HEK293 (cell line): Measurements from ENCODE around the gene LSM2.
"Not testable (repeated sequence)": the region's sequence is repeated elsewhere in the genome, so short reads cannot be mapped to it uniquely, and the experiment has no call there.

Source experiments
- CTCF ChIA-PET: fragments of 350-600 bp; formaldehyde crosslinking; extraction: SDS; loops from one replicate; lab custom pipeline; 2021; ENCODE audit warnings: antibody characterized with exemption; lab: Yijun Ruan, JAX
- POLR2A ChIA-PET: fragments of 300-600 bp; formaldehyde crosslinking; extraction: SDS; loops from one replicate; lab custom pipeline; 2020; ENCODE audit warnings: antibody characterized with exemption, inconsistent platforms; lab: Yijun Ruan, JAX
- H3K27ac ChIP-seq: fragments of 200-500 bp; sonication (Bioruptor generic); 2 replicates; pipeline ENCODE4 v1.5.1; 2014; ENCODE audit warnings: low read depth, low read length, control low read depth, inconsistent platforms; ENCODE audit errors: extremely low read depth
- H3K36me3 ChIP-seq, 2 experiments: fragments of 200-500 bp in 1 of 2; sonication (Bioruptor generic) in 1 of 2; 1 replicate in 1 of 2; 2 replicates in 1 of 2; pipeline ENCODE4 v1.5.1; 2014 to 2017; ENCODE audit warnings: inconsistent platforms in 2 of 2, low read length in 2 of 2; ENCODE audit not compliant: control insufficient read depth in 2 of 2, insufficient read depth in 1 of 2
- H3K4me1 ChIP-seq: fragments of 200-500 bp; sonication (Bioruptor generic); 2 replicates; pipeline ENCODE4 v1.5.1; 2014; ENCODE audit warnings: mild to moderate bottlenecking, low read length, inconsistent platforms; ENCODE audit not compliant: control insufficient read depth, insufficient read depth
- H3K4me3 ChIP-seq: 2 replicates; pipeline ENCODE4 v1.5.1; 2011; ENCODE audit warnings: low read depth, mild to moderate bottlenecking, control low read depth, low read length, moderate library complexity
- H3K9me3 ChIP-seq: fragments of 200-500 bp; sonication (Bioruptor generic); 2 replicates; pipeline ENCODE4 v1.5.1; 2014; ENCODE audit warnings: low read depth, low read length, inconsistent platforms; ENCODE audit not compliant: control insufficient read depth, insufficient read depth
- ZNF121 ChIP-seq: fragments of 450-650 bp; formaldehyde crosslinking; IDR thresholded peaks from 2 replicates; pipeline ENCODE4 v1.5.1; 2016; ENCODE audit warnings: missing biosample characterization, missing genetic modification characterization
- ZNF133 ChIP-seq: fragments of 450-650 bp; formaldehyde crosslinking; IDR thresholded peaks from 2 replicates; pipeline ENCODE4 v1.5.1; 2016; ENCODE audit warnings: missing biosample characterization, missing genetic modification characterization
- ZNF184 ChIP-seq: fragments of 450-650 bp; IDR thresholded peaks from 2 replicates; pipeline ENCODE4 v1.5.1; 2018; ENCODE audit warnings: missing biosample characterization, mild to moderate bottlenecking, missing genetic modification characterization
- ZNF341 ChIP-seq: fragments of 450-650 bp; formaldehyde crosslinking; IDR thresholded peaks from 2 replicates; pipeline ENCODE4; 2016; ENCODE audit warnings: low read depth, missing biosample characterization, missing genetic modification characterization
- ZNF555 ChIP-seq: fragments of 450-650 bp; formaldehyde crosslinking; conservative IDR thresholded peaks from 2 replicates; pipeline ENCODE4 v1.5.1; 2017; ENCODE audit warnings: missing biosample characterization, mild to moderate bottlenecking, missing genetic modification characterization, inconsistent platforms
- ZNF654 ChIP-seq: fragments of 450-650 bp; formaldehyde crosslinking; IDR thresholded peaks from 2 replicates; pipeline ENCODE4 v1.5.1; 2016; ENCODE audit warnings: low read depth, missing biosample characterization, missing genetic modification characterization
- ZNF664 ChIP-seq: fragments of 450-650 bp; formaldehyde crosslinking; IDR thresholded peaks from 2 replicates; pipeline ENCODE4 v1.5.1; 2016; ENCODE audit warnings: missing biosample characterization, missing genetic modification characterization
- ZNF830 ChIP-seq: fragments of 450-650 bp; IDR thresholded peaks from 2 replicates; pipeline ENCODE4 v1.5.0; 2018; ENCODE audit warnings: missing biosample characterization, missing genetic modification characterization, low read depth, mild to moderate bottlenecking, moderate library complexity
- TF ChIP-seq, protein P1 (sequence below): fragments of 450-650 bp; formaldehyde crosslinking; conservative IDR thresholded peaks from 2 replicates; pipeline ENCODE4 v1.5.1; 2016; ENCODE audit warnings: low read depth, missing biosample characterization, missing genetic modification characterization
- TF ChIP-seq, protein P2 (sequence below): fragments of 450-650 bp; formaldehyde crosslinking; IDR thresholded peaks from 2 replicates; pipeline ENCODE4; 2016; ENCODE audit warnings: missing biosample characterization, missing genetic modification characterization
- TF ChIP-seq, protein P3 (sequence below): fragments of 450-650 bp; formaldehyde crosslinking; IDR thresholded peaks from 2 replicates; pipeline ENCODE4 v1.5.1; 2016; ENCODE audit warnings: missing biosample characterization, missing genetic modification characterization

The LSM2 gene

DNA sequence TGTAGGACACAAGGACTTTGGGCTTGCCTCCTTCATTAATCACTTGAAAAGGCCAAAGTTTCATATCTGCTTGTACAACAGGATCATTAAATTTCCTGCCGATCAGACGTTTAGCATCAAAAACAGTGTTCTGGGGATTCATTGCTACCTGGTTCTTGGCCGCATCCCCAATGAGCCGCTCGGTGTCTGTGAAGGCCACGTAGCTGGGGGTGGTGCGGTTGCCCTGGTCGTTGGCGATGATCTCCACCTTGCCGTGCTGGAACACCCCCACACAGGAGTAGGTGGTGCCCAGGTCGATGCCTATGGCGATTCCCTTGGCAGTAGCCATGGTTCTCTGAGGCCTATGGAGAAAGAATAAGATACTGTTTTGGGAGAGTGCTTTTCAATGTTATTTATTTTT lies 4.9 kb upstream of the LSM2 start (continued):
- TF ChIP-seq, protein P1, sequence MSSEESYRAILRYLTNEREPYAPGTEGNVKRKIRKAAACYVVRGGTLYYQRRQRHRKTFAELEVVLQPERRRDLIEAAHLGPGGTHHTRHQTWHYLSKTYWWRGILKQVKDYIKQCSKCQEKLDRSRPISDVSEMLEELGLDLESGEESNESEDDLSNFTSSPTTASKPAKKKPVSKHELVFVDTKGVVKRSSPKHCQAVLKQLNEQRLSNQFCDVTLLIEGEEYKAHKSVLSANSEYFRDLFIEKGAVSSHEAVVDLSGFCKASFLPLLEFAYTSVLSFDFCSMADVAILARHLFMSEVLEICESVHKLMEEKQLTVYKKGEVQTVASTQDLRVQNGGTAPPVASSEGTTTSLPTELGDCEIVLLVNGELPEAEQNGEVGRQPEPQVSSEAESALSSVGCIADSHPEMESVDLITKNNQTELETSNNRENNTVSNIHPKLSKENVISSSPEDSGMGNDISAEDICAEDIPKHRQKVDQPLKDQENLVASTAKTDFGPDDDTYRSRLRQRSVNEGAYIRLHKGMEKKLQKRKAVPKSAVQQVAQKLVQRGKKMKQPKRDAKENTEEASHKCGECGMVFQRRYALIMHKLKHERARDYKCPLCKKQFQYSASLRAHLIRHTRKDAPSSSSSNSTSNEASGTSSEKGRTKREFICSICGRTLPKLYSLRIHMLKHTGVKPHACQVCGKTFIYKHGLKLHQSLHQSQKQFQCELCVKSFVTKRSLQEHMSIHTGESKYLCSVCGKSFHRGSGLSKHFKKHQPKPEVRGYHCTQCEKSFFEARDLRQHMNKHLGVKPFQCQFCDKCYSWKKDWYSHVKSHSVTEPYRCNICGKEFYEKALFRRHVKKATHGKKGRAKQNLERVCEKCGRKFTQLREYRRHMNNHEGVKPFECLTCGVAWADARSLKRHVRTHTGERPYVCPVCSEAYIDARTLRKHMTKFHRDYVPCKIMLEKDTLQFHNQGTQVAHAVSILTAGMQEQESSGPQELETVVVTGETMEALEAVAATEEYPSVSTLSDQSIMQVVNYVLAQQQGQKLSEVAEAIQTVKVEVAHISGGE (tag by site-specific recombination): no peak
- TF ChIP-seq, protein P2, sequence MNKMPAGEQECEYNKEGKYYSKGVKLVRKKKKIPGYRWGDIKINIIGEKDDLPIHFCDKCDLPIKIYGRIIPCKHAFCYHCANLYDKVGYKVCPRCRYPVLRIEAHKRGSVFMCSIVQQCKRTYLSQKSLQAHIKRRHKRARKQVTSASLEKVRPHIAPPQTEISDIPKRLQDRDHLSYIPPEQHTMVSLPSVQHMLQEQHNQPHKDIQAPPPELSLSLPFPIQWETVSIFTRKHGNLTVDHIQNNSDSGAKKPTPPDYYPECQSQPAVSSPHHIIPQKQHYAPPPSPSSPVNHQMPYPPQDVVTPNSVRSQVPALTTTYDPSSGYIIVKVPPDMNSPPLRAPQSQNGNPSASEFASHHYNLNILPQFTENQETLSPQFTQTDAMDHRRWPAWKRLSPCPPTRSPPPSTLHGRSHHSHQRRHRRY (tag by site-specific recombination): no peak
- TF ChIP-seq ZNF555 (tag by site-specific recombination) (no peak), ZNF830 (tag by site-specific recombination) (no peak), ZNF184 (tag by site-specific recombination) (no peak), ZNF133 (tag by site-specific recombination) (no peak)
- TF ChIP-seq, protein P3, sequence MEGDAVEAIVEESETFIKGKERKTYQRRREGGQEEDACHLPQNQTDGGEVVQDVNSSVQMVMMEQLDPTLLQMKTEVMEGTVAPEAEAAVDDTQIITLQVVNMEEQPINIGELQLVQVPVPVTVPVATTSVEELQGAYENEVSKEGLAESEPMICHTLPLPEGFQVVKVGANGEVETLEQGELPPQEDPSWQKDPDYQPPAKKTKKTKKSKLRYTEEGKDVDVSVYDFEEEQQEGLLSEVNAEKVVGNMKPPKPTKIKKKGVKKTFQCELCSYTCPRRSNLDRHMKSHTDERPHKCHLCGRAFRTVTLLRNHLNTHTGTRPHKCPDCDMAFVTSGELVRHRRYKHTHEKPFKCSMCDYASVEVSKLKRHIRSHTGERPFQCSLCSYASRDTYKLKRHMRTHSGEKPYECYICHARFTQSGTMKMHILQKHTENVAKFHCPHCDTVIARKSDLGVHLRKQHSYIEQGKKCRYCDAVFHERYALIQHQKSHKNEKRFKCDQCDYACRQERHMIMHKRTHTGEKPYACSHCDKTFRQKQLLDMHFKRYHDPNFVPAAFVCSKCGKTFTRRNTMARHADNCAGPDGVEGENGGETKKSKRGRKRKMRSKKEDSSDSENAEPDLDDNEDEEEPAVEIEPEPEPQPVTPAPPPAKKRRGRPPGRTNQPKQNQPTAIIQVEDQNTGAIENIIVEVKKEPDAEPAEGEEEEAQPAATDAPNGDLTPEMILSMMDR: no peak

DNA sequence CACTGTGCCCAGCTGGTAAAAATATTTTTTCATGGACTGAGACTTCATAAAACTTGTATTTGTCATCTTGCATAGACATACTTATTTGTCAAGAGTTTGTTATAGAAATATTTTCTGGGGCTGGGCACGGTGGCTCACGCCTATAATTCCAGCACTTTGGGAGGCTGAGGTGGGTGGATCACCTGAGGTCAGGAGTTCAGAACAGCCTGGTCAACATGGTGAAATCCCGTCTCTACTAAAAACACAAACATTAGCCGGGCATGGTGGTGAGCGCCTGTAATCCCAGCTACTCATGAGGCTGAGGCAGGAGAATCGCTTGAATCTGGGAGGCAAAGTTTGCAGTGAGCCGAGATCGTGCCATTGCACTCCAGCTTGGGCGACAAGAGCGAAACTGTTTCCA lies 1.8 kb upstream of the LSM2 start:
- H3K4me3 ChIP-seq, H3K4me1 ChIP-seq, H3K27ac ChIP-seq, H3K9me3 ChIP-seq: not testable (repeated sequence)
- ChIA-PET CTCF (interaction anchor here (0.6 to 5.0 kb wide), 3 partner anchors 12 to 72 kb away, joined by 5 to 55 read pairs (median 10); partner anchors contain the start of gene VARS1), POLR2A (interaction anchor here (1.1 to 4.4 kb wide), 3 partner anchors 18 to 148 kb away, joined by 3 to 187 read pairs (median 93); partner anchors contain the start of genes C6orf47 and HSPA1B)
- peaks cover 10% of the 10 kb centered on the region in 2 experiments; a peak in 2 of 3 replicates for H3K36me3 ChIP-seq

DNA sequence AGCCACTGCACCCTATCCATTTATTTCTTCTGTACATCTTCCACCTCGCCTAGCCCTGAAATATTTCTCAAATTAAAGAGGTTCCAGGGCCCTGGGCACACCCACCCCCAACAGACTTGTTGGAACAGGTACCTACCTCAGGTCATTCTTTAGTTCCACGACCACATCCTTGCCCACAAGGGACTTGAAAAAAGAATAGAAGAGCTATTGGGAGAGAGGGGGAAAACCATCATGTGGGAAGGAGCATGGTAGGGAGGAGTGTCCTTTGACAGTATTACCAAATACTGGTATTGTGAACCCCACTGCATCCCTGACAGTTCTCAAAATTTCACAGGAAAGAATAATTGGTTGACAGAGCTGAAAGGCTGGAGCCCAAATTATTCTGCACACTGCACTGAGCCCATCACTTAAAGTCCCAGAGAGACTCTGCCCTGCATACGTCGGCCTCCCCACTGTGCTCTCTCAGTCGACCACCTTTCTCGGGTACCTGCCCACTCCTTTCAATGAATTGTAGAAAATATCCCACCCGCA lies 762 bp downstream of the LSM2 start:
- ChIA-PET POLR2A (interaction anchor here (0.8 to 4.8 kb wide), 20 partner anchors 9 to 274 kb away, joined by 3 to 187 read pairs (median 10); partner anchors contain the start of genes ABHD16A, BAG6, CLIC1 and CSNK2B), CTCF (interaction anchor here (0.5 to 5.0 kb wide), 17 partner anchors 9 to 674 kb away, joined by 3 to 55 read pairs (median 4); partner anchors contain the start of genes C6orf47, DDAH2, HSPA1B and VARS1)
- Histone ChIP-seq H3K36me3 (peaks cover 16 to 34% of the 10 kb centered on the region in 2 experiments; a peak in 2 of 3 replicates), H3K4me3 (peak overlapping the region; percentile 91), H3K27ac (peak overlapping the region; percentile 65), H3K4me1 (no peaks in the 10 kb centered on the region), H3K9me3 (no peaks in the 10 kb centered on the region)
- TF ChIP-seq ZNF341 (tag by site-specific recombination) (peak; percentile 68), ZNF654 (tag by site-specific recombination) (no peak)

DNA sequence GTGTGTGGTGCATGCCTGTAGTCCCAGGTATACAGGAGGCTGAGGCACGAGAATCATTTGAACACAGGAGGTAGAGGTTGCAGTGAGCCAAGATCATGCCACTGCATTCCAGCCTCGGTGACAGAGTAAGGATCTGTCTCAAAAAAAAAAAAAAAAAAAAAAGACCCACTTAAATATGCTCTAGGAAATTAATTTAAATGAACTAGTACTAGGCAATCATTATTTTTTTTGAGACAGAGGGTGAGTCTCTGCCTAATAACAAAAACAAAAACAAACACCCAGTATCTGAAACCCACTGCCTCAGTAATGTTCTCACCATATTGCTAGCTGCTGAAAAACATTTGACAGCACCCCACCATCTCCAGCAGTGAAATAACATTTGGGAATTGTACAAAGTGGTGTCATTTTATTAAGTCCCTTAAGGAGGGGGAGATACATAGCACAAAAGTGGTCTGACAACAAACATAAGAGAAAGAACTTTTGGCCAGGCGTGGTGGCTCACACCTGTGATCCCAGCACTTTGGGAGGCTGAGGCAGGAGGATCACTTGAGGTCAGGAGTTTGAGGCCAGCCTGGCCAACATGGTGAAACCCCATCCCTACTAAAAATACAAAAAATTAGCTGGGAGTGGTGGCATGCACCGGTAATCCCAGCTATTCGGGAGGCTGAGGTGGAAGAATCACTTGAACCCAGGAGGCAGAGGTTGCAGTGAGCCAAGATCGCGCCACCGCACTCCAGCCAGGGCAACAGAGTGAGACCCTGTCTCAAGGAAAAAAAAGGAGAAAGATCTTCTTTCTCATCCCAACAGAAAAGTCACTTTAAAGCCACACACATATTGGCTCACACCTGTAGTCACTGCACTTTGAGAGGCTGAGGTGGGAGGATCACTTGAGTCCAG lies 5.5 kb downstream of the LSM2 start:
- ChIA-PET CTCF (interaction anchor here (0.7 to 1.3 kb wide), 3 partner anchors 10 to 336 kb away, joined by 3 read pairs; no protein-coding TSS in a partner anchor), POLR2A (interaction anchor here (1.6 to 2.7 kb wide), 2 partner anchors 13 to 26 kb away, joined by 5 to 22 read pairs; partner anchors contain the start of genes HSPA1A, HSPA1B and HSPA1L)
- not testable (repeated sequence) for H3K27ac ChIP-seq, H3K9me3 ChIP-seq, H3K4me1 ChIP-seq, H3K4me3 ChIP-seq
- TF ChIP-seq ZNF664 (tag by site-specific recombination) (peak; percentile 95), ZNF121 (tag by site-specific recombination) (peak; percentile 89)
- peaks cover 31 to 40% of the 10 kb centered on the region in 2 experiments for H3K36me3 ChIP-seq
